NCI-H748 (cell line): ENCODE data around the gene IGFLR1.

Source experiments
- DNase-seq: peaks from one replicate; lab custom pipeline; 2025; ENCODE audit not compliant: unreplicated experiment; lab: John Stamatoyannopoulos, UW

IGFLR1 gene, protein sequence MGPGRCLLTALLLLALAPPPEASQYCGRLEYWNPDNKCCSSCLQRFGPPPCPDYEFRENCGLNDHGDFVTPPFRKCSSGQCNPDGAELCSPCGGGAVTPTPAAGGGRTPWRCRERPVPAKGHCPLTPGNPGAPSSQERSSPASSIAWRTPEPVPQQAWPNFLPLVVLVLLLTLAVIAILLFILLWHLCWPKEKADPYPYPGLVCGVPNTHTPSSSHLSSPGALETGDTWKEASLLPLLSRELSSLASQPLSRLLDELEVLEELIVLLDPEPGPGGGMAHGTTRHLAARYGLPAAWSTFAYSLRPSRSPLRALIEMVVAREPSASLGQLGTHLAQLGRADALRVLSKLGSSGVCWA

DNA sequence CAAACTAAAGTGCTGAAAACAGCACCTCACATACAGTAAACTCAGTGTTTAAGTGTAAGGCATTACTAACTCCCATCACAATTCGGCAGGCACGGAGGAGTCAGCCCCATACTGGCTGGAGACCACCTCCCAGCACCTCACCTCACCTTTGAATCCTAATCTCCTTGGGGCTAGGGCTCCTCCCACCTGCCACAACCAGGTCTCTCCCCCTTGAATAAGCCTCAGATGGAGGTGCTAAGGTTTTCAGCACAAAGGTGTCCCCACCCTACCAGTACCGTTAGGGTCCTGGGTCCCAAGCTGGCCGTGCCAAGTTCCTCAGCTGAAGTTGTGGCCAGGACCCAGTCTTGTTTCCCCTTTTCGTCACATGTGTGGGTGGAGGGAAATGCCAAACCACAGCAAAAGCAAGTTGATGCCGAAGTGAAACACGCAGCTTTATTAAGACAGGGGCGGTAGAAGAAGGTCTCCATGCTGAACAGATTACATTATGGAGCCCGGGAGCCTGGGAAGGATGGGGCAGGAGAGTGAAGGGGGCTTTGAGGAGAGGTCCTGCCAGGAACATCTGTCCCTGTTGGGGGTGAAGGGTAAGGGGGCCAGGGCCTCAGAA is at the start of gene IGFLR1:
Gene IGFLR1 (minus strand): TSS at position 332 of the 604 bp plus-strand sequence. CDS start 1,272 bp downstream, outside the sequence.
- DNase-seq, result no peak

DNA sequence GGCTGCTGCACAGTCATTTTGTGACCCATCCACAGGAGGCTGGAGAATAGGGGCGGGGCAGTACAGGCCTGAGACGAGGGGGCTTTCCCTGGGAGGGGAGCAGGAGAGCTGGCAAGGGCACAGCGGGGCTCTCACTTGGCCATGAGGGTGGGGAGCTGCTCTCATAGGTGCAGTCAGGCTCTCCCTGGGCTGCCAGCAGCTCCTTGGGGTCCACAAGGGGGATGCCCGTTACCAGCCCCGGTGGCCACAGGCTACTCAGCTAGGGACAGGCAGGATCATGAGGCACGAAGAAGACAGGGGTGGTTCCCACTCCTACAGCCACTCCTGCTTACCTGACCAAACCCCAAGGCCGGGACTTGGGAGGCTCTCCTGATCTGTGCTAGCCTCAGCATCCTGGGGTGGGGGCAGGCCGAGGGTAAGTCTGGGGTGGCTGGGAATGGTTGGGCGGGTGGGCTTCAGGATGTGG is 49.6 kb upstream of the IGFLR1 start:
- no peak for DNase-seq

DNA sequence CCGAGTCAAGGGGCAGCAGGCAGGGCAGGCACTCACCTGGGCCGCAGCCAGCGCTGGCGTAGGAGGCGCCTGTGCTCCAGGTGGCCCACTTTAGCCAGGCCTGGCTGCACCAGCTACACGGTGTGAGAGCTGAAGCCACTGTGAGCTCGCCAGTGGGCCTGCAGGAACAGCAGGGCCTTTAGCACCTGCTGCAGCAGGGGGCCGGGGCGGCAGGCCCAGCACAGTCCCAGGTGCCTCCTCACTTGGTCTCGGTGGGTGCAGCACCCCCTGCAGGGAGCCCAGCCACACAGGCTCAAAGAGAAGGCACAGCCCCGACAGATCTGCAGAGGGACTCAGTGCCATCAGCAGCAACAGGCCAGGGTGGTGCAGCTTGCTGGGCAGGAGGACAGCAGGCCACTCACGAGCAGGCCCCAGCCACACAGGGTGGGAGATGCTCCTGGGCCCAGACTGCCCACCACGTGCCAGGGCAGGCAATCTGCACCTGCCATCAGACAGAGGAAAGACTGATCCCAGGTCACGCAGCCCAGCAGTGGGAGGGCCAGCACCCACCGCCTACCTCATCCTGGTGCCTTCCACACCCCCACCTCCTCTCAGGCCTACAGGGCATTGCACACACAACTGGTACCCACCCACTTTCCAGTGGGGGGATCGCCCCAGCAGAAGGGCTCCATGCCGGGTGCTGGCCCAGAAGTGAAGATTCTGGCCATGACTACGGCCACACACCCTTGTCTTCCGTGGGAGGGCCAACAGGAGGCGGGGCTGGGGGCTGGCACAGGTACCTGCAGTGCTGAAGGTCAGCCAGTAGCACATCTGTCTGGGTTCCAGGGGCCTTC is 48.9 kb upstream of the IGFLR1 start:
- DNase-seq, result peak; percentile 23

DNA sequence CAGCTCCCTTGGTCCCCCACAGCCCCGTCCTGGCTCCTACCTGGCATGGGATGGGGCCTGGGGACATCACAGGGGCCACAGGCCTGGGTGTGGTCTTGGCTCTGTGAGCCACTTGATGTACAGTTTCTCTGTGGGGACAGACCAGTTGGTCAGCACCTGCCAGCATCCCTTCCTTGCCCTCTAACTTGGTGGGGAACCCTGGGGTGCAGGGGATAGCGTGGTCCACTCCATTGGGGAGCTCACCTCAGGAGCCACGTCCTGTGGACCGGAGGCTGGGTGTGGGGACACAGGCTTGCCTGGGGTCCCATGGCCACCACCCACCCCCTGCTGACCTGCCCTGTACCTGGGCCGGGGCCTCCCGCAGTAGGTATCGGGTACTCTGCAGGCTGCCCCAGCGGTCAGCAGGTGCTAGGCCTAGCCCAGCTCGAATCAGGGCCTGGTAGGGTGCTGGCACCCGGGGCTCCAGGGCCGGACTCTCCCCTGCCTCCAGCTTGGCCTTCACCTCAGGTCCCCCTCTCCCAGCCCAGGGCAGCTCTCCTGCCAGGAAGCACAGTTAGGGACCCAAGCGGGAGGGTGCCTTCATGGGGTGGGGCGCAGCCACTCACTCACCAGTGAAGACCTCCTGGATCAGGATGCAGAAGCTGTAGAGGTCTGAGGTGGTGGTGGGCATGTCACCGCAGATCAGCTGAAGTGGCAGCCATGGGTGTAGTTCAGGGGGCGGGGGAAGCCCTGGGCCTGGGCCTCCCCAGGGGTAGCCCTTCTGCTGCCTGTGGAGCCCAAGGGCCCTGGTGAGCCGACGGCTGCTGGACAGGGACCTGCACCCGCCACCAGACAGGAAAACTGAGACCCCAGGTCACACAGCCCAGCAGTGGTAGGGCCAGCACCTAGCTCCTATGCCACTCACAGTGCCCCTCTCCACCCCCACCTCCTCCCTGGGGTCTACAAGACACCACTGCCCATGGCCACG is 48.0 kb upstream of the IGFLR1 start:
- no peak for DNase-seq

DNA sequence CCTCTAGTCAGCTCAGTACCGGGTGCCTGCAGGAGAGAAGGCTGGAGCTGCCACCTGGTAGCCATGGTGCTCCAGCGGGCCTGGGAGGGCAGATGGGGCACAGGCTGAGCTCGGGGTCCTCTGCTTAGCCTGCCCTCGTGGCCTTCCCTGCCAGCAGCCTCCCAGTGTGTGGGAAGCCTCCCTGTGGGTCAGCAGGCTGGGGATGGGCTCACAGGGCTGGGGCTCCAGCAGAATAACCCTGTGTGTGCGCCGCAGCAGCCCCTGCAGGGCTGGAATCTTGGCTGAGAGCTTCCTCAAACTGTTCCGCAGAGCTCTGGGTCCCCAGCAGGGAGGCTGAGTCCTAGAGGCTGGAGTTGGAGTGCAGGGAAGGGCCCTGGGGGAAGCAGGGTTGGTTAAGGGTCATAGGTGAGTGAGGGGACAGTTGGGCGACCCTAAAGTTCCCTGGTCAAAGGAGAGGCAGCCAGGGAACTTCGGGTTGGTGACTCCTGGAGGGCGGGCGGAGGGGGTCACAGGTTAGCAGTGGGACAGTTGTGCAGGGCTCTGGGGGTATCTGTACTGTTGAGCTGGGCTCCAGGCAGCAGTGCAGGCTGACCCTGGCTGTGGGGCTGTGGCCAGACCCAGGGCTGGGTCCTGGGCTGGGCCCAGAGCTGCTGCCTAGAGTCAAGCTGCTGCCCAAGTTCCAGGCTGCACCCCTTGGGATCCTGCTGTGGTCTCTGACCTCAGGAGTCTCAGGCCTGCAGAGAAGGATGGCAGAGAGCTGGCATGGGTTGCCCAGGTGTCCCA is 47.1 kb upstream of the IGFLR1 start:
- no peak for DNase-seq

DNA sequence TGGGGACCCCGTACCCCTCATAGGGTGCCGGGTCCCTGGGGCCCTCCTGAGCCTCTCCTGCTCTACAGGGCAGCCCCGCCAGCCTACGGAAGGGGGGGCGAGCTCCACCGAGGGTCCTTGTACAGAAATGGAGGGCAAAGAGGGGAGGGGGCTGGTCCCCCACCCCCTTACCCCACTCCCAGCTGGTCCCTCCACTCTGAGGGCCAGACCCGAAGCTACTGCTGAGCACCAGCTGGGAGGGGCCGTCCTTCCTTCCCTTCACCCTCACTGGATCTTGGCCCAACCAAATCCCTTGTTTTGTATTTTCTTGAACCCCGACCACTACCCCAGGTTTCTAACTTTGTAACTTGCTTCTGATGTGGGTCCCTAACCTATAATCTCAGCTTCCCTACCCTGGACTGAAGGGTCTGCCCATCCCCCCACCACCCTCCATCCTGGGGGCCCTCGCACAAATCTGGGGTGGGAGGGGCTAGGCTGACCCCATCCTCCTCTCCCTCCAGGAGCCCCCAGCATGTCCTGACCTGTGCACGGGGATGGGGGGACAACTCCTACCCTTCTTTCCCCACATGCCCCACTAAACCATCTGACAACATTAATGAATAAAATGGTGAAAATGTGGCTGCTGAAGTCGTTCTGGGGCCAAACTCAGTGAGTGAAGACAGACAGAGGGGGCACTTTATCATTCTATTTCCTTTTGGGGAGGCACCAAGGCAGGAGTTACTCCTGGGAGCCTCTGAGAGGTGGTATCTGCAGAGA is 46.1 kb upstream of the IGFLR1 start:
- DNase-seq, result no peak

DNA sequence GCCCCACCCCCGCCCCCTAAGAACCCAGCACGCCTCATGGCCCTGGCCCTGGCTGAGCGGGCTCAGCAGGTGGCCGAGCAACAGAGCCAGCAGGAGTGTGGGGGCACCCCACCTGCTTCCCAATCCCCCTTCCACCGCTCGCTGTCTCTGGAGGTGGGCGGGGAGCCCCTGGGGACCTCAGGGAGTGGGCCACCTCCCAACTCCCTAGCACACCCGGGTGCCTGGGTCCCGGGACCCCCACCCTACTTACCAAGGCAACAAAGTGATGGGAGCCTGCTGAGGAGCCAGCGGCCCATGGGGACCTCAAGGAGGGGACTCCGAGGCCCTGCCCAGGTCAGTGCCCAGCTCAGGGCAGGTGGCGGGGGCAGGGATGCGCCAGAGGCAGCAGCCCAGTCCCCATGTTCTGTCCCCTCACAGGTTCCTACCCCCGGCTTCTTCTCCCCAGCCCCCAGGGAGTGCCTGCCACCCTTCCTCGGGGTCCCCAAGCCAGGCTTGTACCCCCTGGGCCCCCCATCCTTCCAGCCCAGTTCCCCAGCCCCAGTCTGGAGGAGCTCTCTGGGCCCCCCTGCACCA is 45.1 kb upstream of the IGFLR1 start:
- DNase-seq, result no peak

DNA sequence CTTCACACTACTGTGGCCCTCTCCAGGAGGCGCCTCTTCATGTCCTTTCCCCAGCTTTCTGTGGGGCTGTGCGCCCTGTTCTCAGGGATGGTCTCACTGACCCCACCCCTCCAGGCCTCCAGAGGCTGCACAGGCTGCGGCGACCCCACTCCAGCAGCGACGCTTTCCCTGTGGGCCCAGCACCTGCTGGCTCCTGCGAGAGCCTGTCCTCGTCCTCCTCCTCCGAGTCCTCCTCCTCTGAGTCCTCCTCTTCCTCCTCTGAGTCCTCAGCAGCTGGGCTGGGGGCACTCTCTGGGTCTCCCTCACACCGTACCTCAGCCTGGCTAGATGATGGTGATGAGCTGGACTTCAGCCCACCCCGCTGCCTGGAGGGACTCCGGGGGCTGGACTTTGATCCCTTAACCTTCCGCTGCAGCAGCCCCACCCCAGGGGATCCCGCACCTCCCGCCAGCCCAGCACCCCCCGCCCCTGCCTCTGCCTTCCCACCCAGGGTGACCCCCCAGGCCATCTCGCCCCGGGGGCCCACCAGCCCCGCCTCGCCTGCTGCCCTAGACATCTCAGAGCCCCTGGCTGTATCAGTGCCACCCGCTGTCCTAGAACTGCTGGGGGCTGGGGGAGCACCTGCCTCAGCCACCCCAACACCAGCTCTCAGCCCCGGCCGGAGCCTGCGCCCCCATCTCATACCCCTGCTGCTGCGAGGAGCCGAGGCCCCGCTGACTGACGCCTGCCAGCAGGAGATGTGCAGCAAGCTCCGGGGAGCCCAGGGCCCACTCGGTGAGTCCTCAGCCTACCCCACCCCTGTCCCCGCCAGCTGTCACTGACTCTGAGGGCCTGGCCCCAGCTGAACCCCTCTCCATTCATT is 44.3 kb upstream of the IGFLR1 start:
- DNase-seq, result no peak

DNA sequence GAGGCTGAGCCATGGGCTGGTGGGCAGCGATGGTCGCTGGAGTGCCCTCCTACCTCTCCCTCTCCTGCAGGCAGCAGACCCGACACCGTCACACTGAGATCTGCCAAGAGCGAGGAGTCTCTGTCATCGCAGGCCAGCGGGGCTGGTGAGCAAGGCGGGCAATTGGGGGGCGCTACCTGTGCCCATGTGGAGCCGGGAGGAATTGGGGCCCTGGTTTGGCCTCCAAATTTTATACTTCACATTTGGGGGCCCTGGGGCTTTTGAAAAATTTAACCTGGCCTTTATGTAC is 43.0 kb upstream of the IGFLR1 start:
- DNase-seq, result no peak

DNA sequence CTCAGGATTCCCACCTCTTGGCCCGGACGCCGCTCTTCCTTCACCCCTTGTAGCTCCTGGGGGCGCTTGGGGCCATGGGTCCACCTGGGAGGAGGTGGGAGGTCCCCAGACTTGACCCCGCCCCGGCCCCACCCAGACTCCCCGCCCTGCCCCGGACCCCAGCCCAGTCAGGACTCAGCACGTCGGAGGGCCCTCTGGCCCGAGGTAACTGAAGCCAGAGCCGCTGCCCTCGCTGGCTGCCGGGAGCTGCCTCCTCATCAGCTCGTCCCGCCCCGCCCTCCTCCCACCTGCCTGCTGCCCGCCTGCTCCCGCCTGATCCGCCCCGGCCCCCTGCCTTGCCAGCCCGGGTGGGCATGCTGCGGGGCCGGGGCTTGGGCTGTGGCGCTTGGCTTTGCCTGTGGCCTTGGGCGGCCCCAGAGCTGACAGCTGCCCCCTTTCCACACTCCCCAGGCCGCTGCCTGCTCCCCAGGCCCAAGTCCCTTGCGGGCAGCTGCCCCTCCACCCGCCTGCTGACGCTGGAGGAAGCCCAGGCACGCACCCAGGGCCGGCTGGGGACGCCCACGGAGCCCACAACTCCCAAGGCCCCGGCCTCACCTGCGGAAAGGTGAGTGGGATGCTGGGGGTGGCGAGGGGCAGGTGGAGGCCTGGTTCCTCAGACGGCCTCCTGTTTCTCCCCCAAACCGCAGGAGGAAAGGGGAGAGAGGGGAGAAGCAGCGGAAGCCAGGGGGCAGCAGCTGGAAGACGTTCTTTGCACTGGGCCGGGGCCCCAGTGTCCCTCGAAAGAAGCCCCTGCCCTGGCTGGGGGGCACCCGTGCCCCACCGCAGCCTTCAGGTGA is 42.5 kb upstream of the IGFLR1 start:
- DNase-seq, result peak; percentile 33

DNA sequence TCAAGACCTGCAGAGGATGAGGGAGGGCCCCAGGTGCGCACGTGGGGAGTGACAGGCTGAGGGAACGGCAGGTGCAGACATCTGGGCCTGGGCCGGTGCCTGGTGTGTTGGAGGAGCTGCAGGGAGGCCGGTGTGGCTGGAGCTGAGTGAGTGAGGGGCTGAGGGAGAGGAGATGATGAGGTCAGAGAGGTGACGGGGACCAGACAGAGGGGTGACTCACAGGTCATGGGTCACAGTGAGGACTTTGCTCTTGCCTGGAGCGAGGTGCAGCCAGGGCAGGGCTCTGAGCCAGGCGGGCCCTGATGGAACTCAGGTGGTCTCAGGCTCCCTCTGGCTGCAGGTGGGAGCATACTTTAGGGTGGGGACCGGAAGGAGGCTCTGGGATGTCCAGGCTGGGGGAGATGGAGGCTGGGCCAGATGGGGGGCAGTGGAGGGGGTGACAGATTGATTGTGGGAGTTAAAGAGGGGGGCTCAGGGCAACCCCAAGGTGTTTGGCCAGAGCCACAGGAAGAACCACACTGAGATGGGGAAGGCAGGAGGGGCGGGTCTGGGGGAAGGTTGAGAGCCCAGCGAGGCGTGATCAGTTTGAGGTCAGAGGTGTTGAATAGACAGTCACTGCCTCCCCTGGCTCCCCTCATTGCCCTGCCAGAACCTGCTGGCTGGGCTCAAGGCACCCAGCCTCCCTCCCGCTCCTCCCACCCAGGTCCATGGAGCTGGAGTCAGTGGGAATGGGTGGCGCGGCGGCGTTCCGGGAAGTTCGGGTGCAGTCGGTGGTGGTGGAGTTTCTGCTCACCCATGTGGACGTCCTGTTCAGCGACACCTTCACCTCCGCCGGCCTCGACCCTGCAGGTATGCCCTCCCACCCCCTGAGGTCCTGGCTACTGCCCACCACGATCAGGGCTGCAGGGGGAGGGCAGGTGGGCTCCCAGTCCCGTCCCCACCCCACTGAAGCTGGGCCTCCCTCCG is 41.5 kb upstream of the IGFLR1 start:
- DNase-seq, result no peak

DNA sequence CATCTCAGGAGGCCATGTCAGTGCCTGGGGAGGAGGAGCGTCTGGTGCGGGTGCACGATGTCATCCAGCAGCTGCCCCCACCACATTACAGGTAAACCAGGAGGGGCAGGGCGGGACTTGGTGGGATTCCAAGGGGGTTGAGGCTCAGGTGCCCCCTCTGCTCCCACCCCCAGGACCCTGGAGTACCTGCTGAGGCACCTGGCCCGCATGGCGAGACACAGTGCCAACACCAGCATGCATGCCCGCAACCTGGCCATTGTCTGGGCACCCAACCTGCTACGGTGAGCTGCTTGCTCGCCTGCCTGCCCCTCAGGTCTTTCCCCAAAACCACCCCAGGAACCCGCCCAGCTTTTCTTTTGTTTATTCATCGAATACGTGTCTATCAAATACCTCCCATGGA is 40.3 kb upstream of the IGFLR1 start:
- no peak for DNase-seq

DNA sequence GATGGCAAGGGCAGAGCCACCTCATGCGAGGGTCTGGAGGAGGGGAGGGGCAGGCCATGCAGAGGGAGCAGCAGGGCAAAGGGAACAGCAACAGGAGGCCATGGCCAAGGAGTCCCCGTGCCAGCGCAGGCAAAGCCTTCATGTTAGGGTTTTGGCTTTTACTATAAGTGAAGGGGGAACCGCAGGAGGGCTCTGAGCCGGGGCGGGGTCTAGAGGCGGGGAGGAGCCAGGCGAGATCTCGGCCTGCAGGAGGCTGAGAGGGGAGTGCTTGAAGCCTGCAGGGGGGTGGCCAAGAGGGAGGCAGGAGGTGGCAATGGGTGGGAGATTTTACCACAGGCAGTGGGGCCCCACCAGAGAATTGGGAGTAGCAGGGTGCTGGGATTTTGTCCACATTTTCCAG is 39.4 kb upstream of the IGFLR1 start:
- no peak for DNase-seq

DNA sequence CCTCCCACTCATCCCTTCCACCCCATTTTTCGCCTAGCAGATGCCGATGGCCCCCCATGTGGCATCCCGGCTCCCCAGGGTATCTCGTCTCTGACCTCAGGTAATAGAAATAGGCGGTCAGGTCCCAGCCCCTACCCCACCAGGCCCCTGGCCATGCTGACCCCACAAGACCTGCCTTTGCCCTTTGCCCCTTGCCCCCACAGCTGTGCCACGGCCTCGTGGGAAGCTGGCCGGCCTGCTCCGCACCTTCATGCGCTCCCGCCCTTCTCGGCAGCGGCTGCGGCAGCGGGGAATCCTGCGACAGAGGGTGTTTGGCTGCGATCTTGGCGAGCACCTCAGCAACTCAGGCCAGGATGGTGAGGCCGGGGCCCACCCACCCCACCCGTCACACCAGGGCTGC is 38.5 kb upstream of the IGFLR1 start:
- DNase-seq, result no peak

DNA sequence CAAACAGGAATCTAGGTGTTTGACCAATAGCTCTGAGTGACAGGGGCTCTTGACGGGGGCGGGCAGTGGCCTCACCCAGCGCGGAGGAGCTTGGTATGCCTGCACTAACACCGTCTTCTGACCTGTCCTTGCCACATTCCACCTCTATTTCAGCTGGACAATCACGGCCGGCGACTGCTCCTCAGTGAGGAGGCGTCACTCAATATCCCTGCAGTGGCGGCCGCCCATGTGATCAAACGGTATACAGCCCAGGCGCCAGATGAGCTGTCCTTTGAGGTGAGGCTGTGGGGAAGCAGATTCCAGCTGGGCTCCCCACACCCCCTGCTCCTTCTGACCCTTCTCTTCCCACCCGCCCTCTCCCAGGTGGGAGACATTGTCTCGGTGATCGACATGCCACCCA is 37.8 kb upstream of the IGFLR1 start:
- no peak for DNase-seq

DNA sequence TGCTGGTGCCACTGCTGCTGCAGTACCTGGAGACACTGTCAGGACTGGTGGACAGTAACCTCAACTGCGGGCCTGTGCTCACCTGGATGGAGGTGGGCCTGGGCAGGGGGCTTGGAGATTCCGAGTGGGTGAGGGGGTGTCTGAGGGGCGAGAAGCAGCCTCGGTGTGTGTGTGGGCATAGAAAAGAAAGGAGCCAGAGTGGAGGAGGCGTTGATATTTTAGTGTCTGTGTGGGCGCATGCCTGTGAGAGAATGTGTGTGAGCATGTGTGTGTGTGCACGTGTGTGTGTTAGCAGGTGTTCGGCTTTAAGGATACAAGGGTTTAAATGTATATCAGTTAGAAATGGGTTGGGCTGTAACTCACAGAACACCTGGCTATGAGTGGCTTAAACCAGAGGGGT is 36.8 kb upstream of the IGFLR1 start:
- DNase-seq, result no peak
